GM13976 (cell line): ENCODE data around the gene RHD.

Source experiments
- DNase-seq: peaks from one replicate; pipeline ENCODE4 v3.0.0; 2012; ENCODE audit warnings: low spot score
- CTCF ChIP-seq: IDR thresholded peaks from 2 replicates; pipeline ENCODE4 v1.5.1; 2012; ENCODE audit warnings: borderline replicate concordance, mild to moderate bottlenecking; ENCODE audit not compliant: insufficient read depth; ENCODE audit errors: extremely low read depth, missing control alignments, control extremely low read depth
- in situ Hi-C: fragments of 300-500 bp; cut with MboI; formaldehyde crosslinking; loops from one replicate; pipeline ENCODE4 v1.12.0; 2022; ENCODE audit warnings: low sequenced_read_pairs, mixed read lengths, inconsistent platforms; ENCODE audit not compliant: unreplicated experiment

RHD gene

GRCh38 chr1:25338188-25338981 is 66.1 kb downstream of the RHD start, which contains the start of gene TMEM50A:
TMEM50A (plus strand) TSS chr1:25338334; CDS start chr1:25340487, 2,153 bp downstream.
- DNase-seq: peak; percentile 81
- TF ChIP-seq CTCF: no peak
- in situ Hi-C loops: no loop called here

GRCh38 chr1:25338986-25339385 is 66.7 kb downstream of the RHD start:
- no peak for DNase-seq
- in situ Hi-C loops: no loop called here
- no peak for TF ChIP-seq CTCF

- no peak for TF ChIP-seq CTCF
- DNase-seq: no peak
- in situ Hi-C loops: loop anchor here (10.0 kb wide), 1 partner anchor 97 kb away; the partner anchor contains the start of gene RSRP1
Measured at GRCh38 chr1:25341746-25342145, 69.4 kb downstream of the RHD start.

- no peak for DNase-seq
- in situ Hi-C loops: loop anchor here (10.0 kb wide), 1 partner anchor 98 kb away; the partner anchor contains the start of gene RSRP1
- TF ChIP-seq CTCF: no peak
Measured at GRCh38 chr1:25342846-25343245, 70.5 kb downstream of the RHD start.

- no peak for TF ChIP-seq CTCF
- in situ Hi-C loops: loop anchor here (10.0 kb wide), 1 partner anchor 99 kb away; the partner anchor contains the start of gene RSRP1
- no peak for DNase-seq
Measured at GRCh38 chr1:25343872-25344271, 71.6 kb downstream of the RHD start.

GRCh38 chr1:25347556-25347955 is 75.2 kb downstream of the RHD start:
- in situ Hi-C loops: loop anchor here (10.0 kb wide), 1 partner anchor 103 kb away; the partner anchor contains the start of gene RSRP1
- DNase-seq: no peak
- no peak for TF ChIP-seq CTCF

GRCh38 chr1:25349606-25350005 is 77.3 kb downstream of the RHD start:
- in situ Hi-C loops: loop anchor here (10.0 kb wide), 1 partner anchor 105 kb away; the partner anchor contains the start of gene RSRP1
- no peak for DNase-seq

More at GRCh38 chr1:25349606-25350005, 77.3 kb downstream of the RHD start:
- no peak for TF ChIP-seq CTCF
